Keratinocyte (primary cell): ENCODE data around the gene PLA2G6. TPM values are rescaled to one million over a fixed set of nuclear protein-coding genes. Genes with fewer than 3 reads are reported as not detected.

ENCODE experiments used
- DNase-seq: peaks from one replicate; pipeline ENCODE4 v3.0.0-alpha.2; 2011; ENCODE audit warnings: low read depth, missing footprints, low spot score
- FAIRE-seq: peaks from 2 replicates; lab custom pipeline; 2011; peaks lifted over from hg19 to GRCh38; lab: Jason Lieb, UNC
- H2AFZ ChIP-seq: 2 replicates; pipeline ENCODE4 v1.6.0; 2012; ENCODE audit warnings: low read length, control low read depth, inconsistent platforms; ENCODE audit not compliant: control insufficient read depth
- H3K27ac ChIP-seq: 2 replicates; pipeline ENCODE4 v1.5.1; 2011; ENCODE audit warnings: low read length; ENCODE audit not compliant: control insufficient read depth, insufficient read depth
- H3K27me3 ChIP-seq: 3 replicates; pipeline ENCODE4 v1.6.0; 2011; ENCODE audit warnings: low read length; ENCODE audit not compliant: control insufficient read depth, insufficient read depth; ENCODE audit errors: extremely low read depth
- H3K36me3 ChIP-seq, 2 experiments: 2 replicates in 1 of 2; 3 replicates in 1 of 2; pipeline ENCODE4 v1.5.1; 2011; ENCODE audit warnings: low read length in 2 of 2, mild to moderate bottlenecking in 1 of 2; ENCODE audit not compliant: control insufficient read depth in 2 of 2, insufficient read depth in 2 of 2; ENCODE audit errors: extremely low read depth in 1 of 2
- H3K4me1 ChIP-seq: 3 replicates; pipeline ENCODE4 v1.5.1; 2011; ENCODE audit warnings: low read length; ENCODE audit not compliant: control insufficient read depth, insufficient read depth; ENCODE audit errors: extremely low read depth
- H3K4me2 ChIP-seq: 3 replicates; pipeline ENCODE4 v1.6.0; 2011; ENCODE audit warnings: low read depth, low read length; ENCODE audit not compliant: control insufficient read depth, insufficient read depth; ENCODE audit errors: extremely low read depth
- H3K4me3 ChIP-seq, 3 experiments: fragments of 200-600 bp in 1 of 3; sonication (generic) in 1 of 3; 2 replicates in 2 of 3; 3 replicates in 1 of 3; pipeline ENCODE4 v1.5.1; 2011 to 2016; ENCODE audit warnings: low read length in 3 of 3, mild to moderate bottlenecking in 3 of 3, control low read depth in 2 of 3, inconsistent platforms in 1 of 3, low read depth in 1 of 3, mixed read lengths in 1 of 3, mixed run types in 1 of 3, moderate library complexity in 1 of 3; ENCODE audit not compliant: control insufficient read depth in 2 of 3, insufficient read depth in 2 of 3; ENCODE audit errors: extremely low read depth in 1 of 3
- H3K79me2 ChIP-seq: 2 replicates; pipeline ENCODE4 v1.6.0; 2012; ENCODE audit warnings: low read length; ENCODE audit not compliant: control insufficient read depth, insufficient read depth
- H3K9ac ChIP-seq: 3 replicates; pipeline ENCODE4 v1.6.0; 2011; ENCODE audit warnings: low read length; ENCODE audit not compliant: control insufficient read depth, insufficient read depth; ENCODE audit errors: extremely low read depth
- H3K9me1 ChIP-seq: 3 replicates; pipeline ENCODE4 v1.6.0; 2011; ENCODE audit warnings: low read length; ENCODE audit not compliant: control insufficient read depth, insufficient read depth; ENCODE audit errors: extremely low read depth
- H3K9me3 ChIP-seq: 2 replicates; pipeline ENCODE4 v1.5.1; 2012; ENCODE audit warnings: low read depth, low read length; ENCODE audit not compliant: control insufficient read depth
- H4K20me1 ChIP-seq: 3 replicates; pipeline ENCODE4 v1.6.0; 2011; ENCODE audit warnings: low read length; ENCODE audit not compliant: control insufficient read depth, insufficient read depth; ENCODE audit errors: extremely low read depth
- EZH2 ChIP-seq: IDR thresholded peaks from one replicate; pipeline ENCODE4 v1.6.1; 2012; ENCODE audit warnings: inconsistent platforms, mild to moderate bottlenecking, low read length, moderate library complexity
- dilution Hi-C: fragments of 300-500 bp; cut with MboI; formaldehyde crosslinking; loops from one replicate; pipeline ENCODE4 v1.7.0; 2020; ENCODE audit warnings: low sequenced_read_pairs; ENCODE audit not compliant: extremely low pct_ligation_motif_present
- polyA plus RNA-seq, 5 experiments: library from polyadenylated mRNA; depleted of rRNA in 3 of 5; stranded (reverse) in 3 of 5; stranded (forward) in 1 of 5; unstranded in 1 of 5; fragments of >200 nt; gene quantifications; 1 replicate in 1 of 5; 2 replicates in 3 of 5; 3 replicates in 1 of 5; pipeline versions ENCODE4 v1.2.1 to v1.2.3, GENCODE V29; 2011 to 2012; ENCODE audit warnings: missing spikeins in 2 of 5, low read depth in 1 of 5, low replicate concordance in 1 of 5
- TF ChIP-seq, protein P1 (sequence below), 3 experiments: IDR thresholded peaks in 1 of 3; conservative IDR thresholded peaks in 1 of 3; optimal IDR thresholded peaks in 1 of 3; 2 replicates in 2 of 3; 3 replicates in 1 of 3; pipeline versions ENCODE3 to v1.5.1; 2011; ENCODE audit warnings: low read length in 3 of 3, mild to moderate bottlenecking in 3 of 3, moderate library complexity in 2 of 3, control low read depth in 1 of 3, inconsistent platforms in 1 of 3; ENCODE audit not compliant: insufficient read depth in 2 of 3; ENCODE audit errors: extremely low read depth in 1 of 3

PLA2G6 gene
- polyA plus RNA-seq, 1 donor (not counting 4 experiments of a cell fraction or from before 2014, with no cell fraction given) = 5.2 TPM

DNA sequence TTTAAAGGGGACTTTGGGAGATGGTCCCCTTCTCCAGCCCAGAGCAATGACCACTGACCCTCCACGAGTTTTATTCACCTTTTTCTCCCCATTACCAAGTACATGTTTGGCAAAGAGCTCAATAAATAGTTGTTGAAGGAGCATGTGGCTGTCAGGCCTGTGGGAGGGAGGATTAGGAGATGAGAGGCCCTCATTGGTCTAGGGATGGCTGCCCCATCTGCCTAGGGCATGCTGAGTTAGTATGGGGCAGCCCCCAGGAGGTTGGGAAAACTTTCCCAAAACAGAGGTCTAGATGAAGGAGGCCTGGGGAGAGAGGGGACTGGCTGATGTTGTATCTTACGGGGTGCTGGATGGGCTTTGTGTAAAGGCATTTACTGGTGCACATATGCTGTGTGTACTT is 30.8 kb upstream of the PLA2G6 start:
- H2AFZ ChIP-seq = no peak overlapping the region
- H3K9me3 ChIP-seq = no peaks in the 10 kb centered on the region
- peaks cover 30 to 31% of the 10 kb centered on the region in 2 experiments for H3K36me3 ChIP-seq
- H3K9ac ChIP-seq = no peak overlapping the region
- no peaks in the 10 kb centered on the region for H3K27me3 ChIP-seq
- H3K27ac ChIP-seq = no peak overlapping the region
- DNase-seq (no peak), FAIRE-seq (no peak)
- H3K4me3 ChIP-seq = no peak overlapping the region
- H3K79me2 ChIP-seq = peaks cover 48% of the 10 kb centered on the region
- no peaks in the 10 kb centered on the region for H3K9me1 ChIP-seq
- no peak overlapping the region for H3K4me2 ChIP-seq
- dilution Hi-C loops = no loop called here
- H4K20me1 ChIP-seq = peaks cover 6% of the 10 kb centered on the region
- H3K4me1 ChIP-seq = peaks cover 13% of the 10 kb centered on the region
- TF ChIP-seq EZH2 = no peak
- TF ChIP-seq, protein P1, sequence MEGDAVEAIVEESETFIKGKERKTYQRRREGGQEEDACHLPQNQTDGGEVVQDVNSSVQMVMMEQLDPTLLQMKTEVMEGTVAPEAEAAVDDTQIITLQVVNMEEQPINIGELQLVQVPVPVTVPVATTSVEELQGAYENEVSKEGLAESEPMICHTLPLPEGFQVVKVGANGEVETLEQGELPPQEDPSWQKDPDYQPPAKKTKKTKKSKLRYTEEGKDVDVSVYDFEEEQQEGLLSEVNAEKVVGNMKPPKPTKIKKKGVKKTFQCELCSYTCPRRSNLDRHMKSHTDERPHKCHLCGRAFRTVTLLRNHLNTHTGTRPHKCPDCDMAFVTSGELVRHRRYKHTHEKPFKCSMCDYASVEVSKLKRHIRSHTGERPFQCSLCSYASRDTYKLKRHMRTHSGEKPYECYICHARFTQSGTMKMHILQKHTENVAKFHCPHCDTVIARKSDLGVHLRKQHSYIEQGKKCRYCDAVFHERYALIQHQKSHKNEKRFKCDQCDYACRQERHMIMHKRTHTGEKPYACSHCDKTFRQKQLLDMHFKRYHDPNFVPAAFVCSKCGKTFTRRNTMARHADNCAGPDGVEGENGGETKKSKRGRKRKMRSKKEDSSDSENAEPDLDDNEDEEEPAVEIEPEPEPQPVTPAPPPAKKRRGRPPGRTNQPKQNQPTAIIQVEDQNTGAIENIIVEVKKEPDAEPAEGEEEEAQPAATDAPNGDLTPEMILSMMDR (optimal IDR thresholded peaks at IDR 0.05 in 1 of 3, IDR thresholded peaks at IDR 0.05 in 1 of 3, conservative IDR thresholded peaks at IDR 0.05 in 1 of 3; ENCODE audit: extremely low read depth in 1 of 3, insufficient read depth in 2 of 3, low read length in 3 of 3) = no peak

DNA sequence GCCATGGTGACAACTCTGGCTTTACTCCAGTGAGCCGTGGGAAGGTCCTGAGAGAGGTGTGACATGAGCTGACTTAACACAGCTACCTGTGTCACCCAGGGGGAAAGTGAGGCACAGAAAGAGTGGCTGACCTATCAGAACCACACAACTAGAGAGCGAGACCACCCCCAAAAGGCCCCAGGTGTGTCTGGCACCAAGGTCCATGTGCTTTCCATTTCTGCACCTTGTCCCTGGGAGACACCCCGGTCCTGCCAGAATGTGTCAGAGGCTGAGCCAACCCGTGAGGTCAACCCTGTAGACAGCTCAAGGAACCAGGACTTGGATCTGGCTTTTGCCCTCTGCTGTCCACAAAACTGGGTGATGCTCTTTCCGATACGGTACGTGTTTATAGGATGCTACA is 29.9 kb upstream of the PLA2G6 start:
- Histone ChIP-seq H3K27ac (no peak overlapping the region), H3K9me1 (no peaks in the 10 kb centered on the region), H3K4me1 (peaks cover 13% of the 10 kb centered on the region), H3K4me2 (no peak overlapping the region), H3K36me3 (peaks cover 30 to 32% of the 10 kb centered on the region in 2 experiments), H3K9me3 (no peaks in the 10 kb centered on the region), H3K9ac (no peak overlapping the region), H3K27me3 (no peaks in the 10 kb centered on the region), H4K20me1 (peaks cover 6% of the 10 kb centered on the region), H2AFZ (no peak overlapping the region), H3K4me3 (no peak overlapping the region), H3K79me2 (peaks cover 52% of the 10 kb centered on the region)
- FAIRE-seq = no peak
- DNase-seq = no peak
- TF ChIP-seq EZH2 = no peak
- TF ChIP-seq, protein P1 (optimal IDR thresholded peaks at IDR 0.05 in 1 of 3, IDR thresholded peaks at IDR 0.05 in 1 of 3, conservative IDR thresholded peaks at IDR 0.05 in 1 of 3; ENCODE audit: extremely low read depth in 1 of 3, insufficient read depth in 2 of 3, low read length in 3 of 3) = no peak
- dilution Hi-C loops = no loop called here
